B cell (primary cell): ENCODE measurements around the gene PRM2. TPM values are rescaled to one million over a fixed set of nuclear protein-coding genes. Genes with fewer than 3 reads are reported as not detected.
A peak's percentile ranks its signal among the peaks of the same experiment; 100 is the strongest.

Experiments used
- ATAC-seq: fragments of 200-7000 bp; cut with Tn5 transposase; one replicate; pipeline ENCODE4 v1.10.0; 2021; ENCODE audit warnings: low read depth, mild to moderate bottlenecking, moderate number of reproducible peaks, moderate library complexity
- CTCF ChIA-PET: fragments of 350-600 bp; sonication (Branson Sonifier 250); formaldehyde crosslinking; loops from one replicate; lab custom pipeline; 2021; ENCODE audit warnings: antibody characterized with exemption, inconsistent platforms; lab: Charles Lee
- POLR2A ChIA-PET: fragments of 350-600 bp; sonication (Branson Sonifier 250); formaldehyde crosslinking; loops from one replicate; lab custom pipeline; 2021; ENCODE audit warnings: antibody characterized with exemption; lab: Charles Lee
- DNase-seq: peaks from one replicate; pipeline ENCODE4 v3.0.0; 2013
- H2AFZ ChIP-seq: 2 replicates; pipeline ENCODE4 v1.6.1; 2012; ENCODE audit warnings: mild to moderate bottlenecking, low read depth, low read length; ENCODE audit not compliant: insufficient read depth, poor library complexity, severe bottlenecking
- H3K27ac ChIP-seq, 2 donors: 1 replicate in 1 of 2; 2 replicates in 1 of 2; pipeline ENCODE4 v1.5.1; 2012 to 2013; ENCODE audit warnings: low read length in 2 of 2, mild to moderate bottlenecking in 2 of 2, moderate library complexity in 1 of 2
- H3K27me3 ChIP-seq, 4 experiments: fragments of 200-600 bp in 1 of 4; sonication (generic) in 1 of 4; replicated peaks in 1 of 4; 1 replicate in 2 of 4; 2 replicates in 2 of 4; pipeline versions ENCODE4 v1.6.1 to v1.7.0; 2013 to 2016; ENCODE audit warnings: low read length in 3 of 4, mild to moderate bottlenecking in 2 of 4, mixed read lengths in 1 of 4, moderate library complexity in 1 of 4; ENCODE audit not compliant: insufficient read depth in 4 of 4, control insufficient read depth in 3 of 4; ENCODE audit errors: control extremely low read depth in 1 of 4
- H3K36me3 ChIP-seq, 2 experiments: replicated peaks in 1 of 2; 1 replicate in 1 of 2; 2 replicates in 1 of 2; pipeline versions ENCODE4 v1.6.1 to v1.7.1; 2013; ENCODE audit warnings: low read length in 1 of 2; ENCODE audit not compliant: insufficient read depth in 2 of 2, control insufficient read depth in 1 of 2; ENCODE audit errors: control extremely low read depth in 1 of 2, extremely low read depth in 1 of 2
- H3K4me1 ChIP-seq, 2 donors: fragments of 200-600 bp in 1 of 2; sonication (generic) in 1 of 2; 1 replicate in 1 of 2; 2 replicates in 1 of 2; pipeline versions ENCODE4 v1.5.1 to v1.6.1; 2013 to 2017; ENCODE audit warnings: low read length in 2 of 2; ENCODE audit not compliant: control insufficient read depth in 2 of 2, insufficient read depth in 2 of 2
- H3K4me2 ChIP-seq: replicated peaks from 2 replicates; pipeline ENCODE3; 2012; ENCODE audit warnings: mild to moderate bottlenecking, low read depth, low read length; ENCODE audit not compliant: poor library complexity, severe bottlenecking
- H3K4me3 ChIP-seq, 5 experiments: fragments of 200-600 bp in 1 of 5; sonication (generic) in 1 of 5; 1 replicate in 3 of 5; 2 replicates in 2 of 5; pipeline versions ENCODE4 v1.5.1 to v1.7.0; 2011 to 2016; ENCODE audit warnings: low read length in 4 of 5, mild to moderate bottlenecking in 4 of 5, low read depth in 2 of 5, control low read depth in 1 of 5, moderate library complexity in 1 of 5; ENCODE audit not compliant: insufficient read depth in 1 of 5; ENCODE audit errors: control extremely low read depth in 1 of 5, extremely low read depth in 1 of 5
- H3K79me2 ChIP-seq: fragments of 200-600 bp; sonication (generic); one replicate; pipeline ENCODE4 v1.6.0; 2016; ENCODE audit warnings: low read length; ENCODE audit not compliant: control insufficient read depth, insufficient read depth
- H3K9ac ChIP-seq: fragments of 200-600 bp; sonication (generic); 2 replicates; pipeline ENCODE4 v1.6.1; 2017; ENCODE audit warnings: mild to moderate bottlenecking, low read length, moderate library complexity
- H3K9me3 ChIP-seq, 3 donors: one replicate each; pipeline versions ENCODE4 v1.6.1 to v1.7.1; 2013; ENCODE audit warnings: low read length in 2 of 3; ENCODE audit not compliant: control insufficient read depth in 2 of 3, insufficient read depth in 1 of 3; ENCODE audit errors: control extremely low read depth in 1 of 3
- H4K20me1 ChIP-seq: 2 replicates; pipeline ENCODE4 v1.6.0; 2012; ENCODE audit warnings: mild to moderate bottlenecking, low read length; ENCODE audit not compliant: insufficient read depth, control insufficient read depth, poor library complexity, severe bottlenecking
- H3K27ac Mint-ChIP-seq: one replicate; pipeline ENCODE4 v1.8.0; 2021; ENCODE audit warnings: mixed read lengths
- H3K27me3 Mint-ChIP-seq: one replicate; pipeline ENCODE4 v1.8.0; 2021; ENCODE audit warnings: mixed read lengths
- H3K4me1 Mint-ChIP-seq: one replicate; pipeline ENCODE4 v1.8.0; 2021; ENCODE audit warnings: mixed read lengths
- H3K4me3 Mint-ChIP-seq: one replicate; pipeline ENCODE4 v1.8.0; 2021; ENCODE audit warnings: mixed read lengths
- H3K9me3 Mint-ChIP-seq: one replicate; pipeline ENCODE4 v1.8.0; 2022; ENCODE audit warnings: mixed read lengths; ENCODE audit not compliant: insufficient read depth
- EZH2 ChIP-seq: IDR thresholded peaks from 2 replicates; pipeline ENCODE4 v1.6.1; 2012; ENCODE audit warnings: borderline replicate concordance, low read depth, mild to moderate bottlenecking, moderate library complexity, low read length; ENCODE audit not compliant: insufficient read depth, poor library complexity, severe bottlenecking
- WGBS: methylation state at CpG from one replicate; pipeline ENCODE4 v1.1.5; 2013; ENCODE audit warnings: missing lambda C conversion rate; ENCODE audit not compliant: insufficient coverage; 5-methylcytosine and 5-hydroxymethylcytosine counted together
- intact Hi-C: fragments of 100-400 bp; cut with micrococcal nuclease; formaldehyde crosslinking; loops from one replicate; pipeline ENCODE4 v1.10.0; 2022
- polyA plus RNA-seq: library from polyadenylated mRNA; depleted of rRNA; stranded (reverse); fragments of >200 nt; gene quantifications from 2 replicates; pipeline ENCODE4 v1.2.3, GENCODE V29; 2012
- total RNA-seq, 2 donors: library from RNA; stranded (reverse); fragments of 120-200 nt in 1 of 2; gene quantifications; 1 replicate in 1 of 2; 2 replicates in 1 of 2; pipeline versions ENCODE4 v1.2.3 to v1.2.4, GENCODE V29; 2013 to 2022
- TF ChIP-seq, protein P1 (sequence below): fragments of 200-600 bp; IDR thresholded peaks from one replicate; pipeline ENCODE4 v1.8.0; 2022; ENCODE audit warnings: antibody characterized with exemption, mild to moderate bottlenecking

Gene PRM2
- total and polyA plus RNA-seq, 2 donors (not counting 1 experiment from before 2014, with no cell fraction given): not detected

DNA sequence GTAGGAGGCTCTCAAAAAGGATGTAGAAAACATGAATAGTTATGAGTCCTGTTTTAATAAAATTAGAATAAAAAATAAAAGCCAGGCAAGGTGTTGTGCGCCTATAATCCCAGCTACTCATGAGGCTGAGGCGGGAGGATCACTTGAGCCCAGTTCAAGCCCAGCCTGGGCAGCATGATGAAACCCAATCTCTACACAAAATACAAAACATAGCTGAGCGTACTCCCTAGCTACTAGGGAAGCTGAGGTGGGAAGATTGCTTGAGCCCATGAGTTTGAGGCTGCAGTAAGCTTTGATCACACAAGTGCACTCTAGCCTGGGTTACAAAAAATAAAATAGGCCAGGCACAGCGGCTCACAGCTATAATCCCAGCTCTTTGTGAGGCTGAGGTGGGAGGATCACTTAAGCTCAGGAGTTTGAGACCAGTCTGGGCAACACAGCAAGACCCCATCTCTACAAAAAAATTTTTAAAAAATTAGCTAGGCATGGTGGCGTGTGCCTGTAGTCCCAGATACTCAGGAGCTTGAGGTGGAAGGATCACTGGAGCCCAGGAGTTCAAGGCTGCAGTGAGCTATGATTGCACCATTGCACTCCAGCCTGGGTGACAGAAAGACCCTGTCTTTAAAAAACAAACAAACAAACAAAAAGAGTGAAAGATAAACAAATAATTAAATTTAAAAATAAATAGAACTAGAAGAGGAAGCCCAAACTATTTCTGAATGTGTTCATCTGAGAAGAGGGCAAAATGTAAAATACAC is 22.0 kb upstream of the PRM2 start:
- Histone ChIP-seq H3K36me3 (no peaks in the 10 kb centered on the region), H3K9ac (no peak overlapping the region), H3K9me3 (no peaks in the 10 kb centered on the region), H3K79me2 (no peaks in the 10 kb centered on the region), H3K4me2 (peak overlapping the region; percentile 76), H3K4me3 (peak overlapping the region in 1 of 5 experiments; percentile 11), H4K20me1 (no peaks in the 10 kb centered on the region), H3K27ac (peak overlapping the region; percentile 67 to 73), H3K4me1 (peaks cover 61 to 66% of the 10 kb centered on the region in 2 donors), H2AFZ (peak overlapping the region; percentile 48), H3K27me3 (no peaks in the 10 kb centered on the region)
- ATAC-seq: no peak
- no peak for TF ChIP-seq EZH2
- TF ChIP-seq, protein P1, sequence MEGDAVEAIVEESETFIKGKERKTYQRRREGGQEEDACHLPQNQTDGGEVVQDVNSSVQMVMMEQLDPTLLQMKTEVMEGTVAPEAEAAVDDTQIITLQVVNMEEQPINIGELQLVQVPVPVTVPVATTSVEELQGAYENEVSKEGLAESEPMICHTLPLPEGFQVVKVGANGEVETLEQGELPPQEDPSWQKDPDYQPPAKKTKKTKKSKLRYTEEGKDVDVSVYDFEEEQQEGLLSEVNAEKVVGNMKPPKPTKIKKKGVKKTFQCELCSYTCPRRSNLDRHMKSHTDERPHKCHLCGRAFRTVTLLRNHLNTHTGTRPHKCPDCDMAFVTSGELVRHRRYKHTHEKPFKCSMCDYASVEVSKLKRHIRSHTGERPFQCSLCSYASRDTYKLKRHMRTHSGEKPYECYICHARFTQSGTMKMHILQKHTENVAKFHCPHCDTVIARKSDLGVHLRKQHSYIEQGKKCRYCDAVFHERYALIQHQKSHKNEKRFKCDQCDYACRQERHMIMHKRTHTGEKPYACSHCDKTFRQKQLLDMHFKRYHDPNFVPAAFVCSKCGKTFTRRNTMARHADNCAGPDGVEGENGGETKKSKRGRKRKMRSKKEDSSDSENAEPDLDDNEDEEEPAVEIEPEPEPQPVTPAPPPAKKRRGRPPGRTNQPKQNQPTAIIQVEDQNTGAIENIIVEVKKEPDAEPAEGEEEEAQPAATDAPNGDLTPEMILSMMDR: no peak
- Mint-ChIP-seq H3K4me3 (peak overlapping the region; percentile 67), H3K27me3 (no peaks in the 10 kb centered on the region), H3K27ac (peak overlapping the region; percentile 93), H3K9me3 (no peaks in the 10 kb centered on the region), H3K4me1 (peaks cover 65% of the 10 kb centered on the region)
- WGBS: 100% methylated on average over 1 of the region's 5 CpGs
- POLR2A ChIA-PET: interaction anchor here (0.6 to 4.5 kb wide), 22 partner anchors 11 to 534 kb away, joined by 3 to 118 read pairs (median 4); partner anchors contain the start of gene SOCS1
- CTCF ChIA-PET: interaction anchor here (0.6 to 4.3 kb wide), 31 partner anchors 11 to 384 kb away, joined by 3 to 136 read pairs (median 5); partner anchors contain the start of genes DEXI, PRM2, RMI2 and SOCS1
- no peak for DNase-seq
- intact Hi-C loops: no loop called here
